Measurements from ENCODE around the gene SLC22A17.

The SLC22A17 gene

DNA sequence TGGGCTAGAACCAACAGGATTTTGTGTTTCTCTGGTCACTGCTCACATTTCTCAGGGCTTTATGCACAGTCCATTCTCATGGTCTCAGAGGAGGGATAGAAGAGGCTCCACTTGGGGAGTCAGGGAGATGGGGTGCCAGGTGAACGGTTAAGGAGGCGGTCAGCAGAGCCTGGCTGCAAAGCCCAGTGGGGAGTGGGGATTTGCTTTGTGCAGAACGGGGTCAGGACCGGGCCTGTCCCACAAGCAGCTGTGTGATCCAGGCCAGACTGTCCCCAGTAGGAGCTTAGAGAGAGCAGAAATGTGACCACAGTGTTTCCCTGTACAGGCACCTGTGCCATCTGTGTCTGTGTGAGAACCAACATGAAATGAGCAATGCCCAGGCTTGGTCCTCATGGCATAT lies 28.3 kb upstream of the SLC22A17 start:
- FAIRE-seq: no peak

DNA sequence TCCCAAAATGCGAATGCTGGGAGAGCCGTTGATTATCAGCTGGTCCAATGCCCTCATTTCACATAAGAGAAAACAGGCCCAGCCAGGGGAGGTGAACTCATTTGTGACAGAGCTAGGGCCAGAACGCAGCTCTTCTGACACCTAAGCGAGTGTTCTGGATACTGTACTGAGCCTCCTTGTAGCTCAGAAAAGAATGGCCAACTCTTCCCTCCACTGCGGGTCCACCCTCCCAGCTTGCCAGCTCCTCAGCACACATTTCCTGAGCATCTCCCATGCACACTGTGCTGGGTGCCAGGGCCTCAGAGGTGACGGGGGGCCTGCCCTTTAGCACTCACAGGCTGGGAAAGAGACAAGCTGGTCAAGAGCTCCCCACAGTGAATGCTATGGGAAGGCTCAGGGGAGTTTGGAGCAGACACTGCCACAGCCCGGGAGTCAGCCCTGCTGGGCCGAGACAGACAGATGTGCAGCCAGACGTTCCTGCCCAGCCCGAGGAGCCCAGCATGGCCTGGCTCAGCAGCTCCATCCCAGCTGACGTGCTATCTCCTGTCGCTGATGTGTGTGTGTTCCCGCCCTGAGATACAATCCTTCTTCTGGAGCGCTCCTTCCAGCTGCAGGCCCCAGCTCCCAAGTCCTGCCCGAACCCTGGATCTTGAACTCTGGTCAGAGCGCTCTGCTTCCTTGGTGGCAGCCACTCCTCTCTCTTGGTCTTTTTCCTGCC lies 27.7 kb upstream of the SLC22A17 start:
- FAIRE-seq: no peak

DNA sequence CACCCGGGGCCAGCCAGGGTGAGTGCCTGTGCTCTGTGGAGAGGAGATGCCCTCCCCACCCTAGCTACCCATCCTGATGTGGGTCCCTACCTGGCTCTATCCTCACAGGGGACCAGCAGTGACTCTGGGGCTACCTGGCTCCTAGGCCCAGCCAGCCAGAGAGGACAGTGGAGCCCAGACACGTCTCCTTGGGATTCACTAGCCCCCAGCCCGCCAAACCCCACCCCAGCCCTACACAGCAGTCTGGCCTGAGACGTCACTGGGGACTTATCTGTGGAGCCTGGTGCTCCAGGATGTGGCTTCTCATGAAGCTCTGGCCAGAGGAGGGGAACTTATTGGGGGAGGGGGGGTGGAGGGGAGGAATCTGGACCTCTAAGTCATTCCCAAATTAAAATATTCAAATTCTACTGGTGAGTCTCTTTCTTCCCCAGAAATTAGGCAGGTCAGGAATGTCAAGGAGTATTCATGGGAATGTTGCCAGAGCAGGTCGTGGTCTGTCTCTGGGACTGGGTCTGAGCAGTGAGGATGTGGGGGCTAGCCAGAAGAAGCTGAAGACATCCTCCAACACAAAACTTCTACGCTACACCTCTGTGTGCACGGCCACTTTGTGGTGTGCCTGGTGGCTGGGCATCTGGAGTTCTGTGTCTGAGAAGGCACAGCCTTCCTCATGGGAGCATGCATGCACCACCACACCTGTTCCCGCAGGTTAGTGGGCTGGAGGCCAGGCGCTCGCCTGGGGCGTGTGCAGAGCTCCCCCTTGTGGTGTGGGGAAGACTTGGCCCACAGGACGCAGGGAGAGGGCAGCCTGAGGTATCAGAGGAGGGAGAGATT lies 26.9 kb upstream of the SLC22A17 start:
- no peak for FAIRE-seq

DNA sequence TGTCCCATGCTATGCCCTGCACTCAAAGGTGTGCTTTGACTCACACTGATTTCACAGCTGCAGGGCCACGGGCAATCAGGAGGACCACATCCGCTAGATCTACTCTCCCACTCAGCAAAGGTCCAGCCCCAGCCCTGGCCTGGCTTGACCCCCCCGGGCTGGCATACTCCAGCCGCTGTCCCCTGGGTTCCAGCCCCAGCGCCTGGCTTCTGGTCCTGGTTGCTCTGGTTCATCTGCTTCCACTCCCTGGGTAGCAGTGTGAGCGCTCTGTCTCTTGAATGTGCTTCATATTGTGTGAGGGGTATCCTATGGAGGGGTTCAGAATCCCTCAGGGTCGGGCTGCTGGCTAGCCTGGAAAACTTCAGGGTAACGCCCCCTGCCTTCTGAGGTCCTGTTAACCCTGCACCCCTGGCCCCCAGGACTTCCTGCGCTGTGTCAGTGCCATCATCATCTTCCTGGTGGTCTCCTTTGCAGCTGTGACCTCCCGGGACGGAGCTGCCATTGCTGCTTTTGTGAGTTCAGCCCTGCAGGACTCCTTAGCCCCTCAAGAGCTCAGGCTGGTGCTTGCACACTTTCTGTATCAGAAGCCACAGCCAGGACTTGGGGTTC lies 26.0 kb upstream of the SLC22A17 start:
- no peak for FAIRE-seq

GRCh38 chr14:23377573-23378563 lies 25.2 kb upstream of the SLC22A17 start:
- no peak for FAIRE-seq

GRCh38 chr14:23377198-23377550 lies 24.5 kb upstream of the SLC22A17 start:
- no peak for FAIRE-seq

GRCh38 chr14:23376482-23377197 lies 24.0 kb upstream of the SLC22A17 start, which contains the start of gene CMTM5:
Gene CMTM5, plus strand, starts transcription at chr14:23377046. Its CDS starts 206 bp downstream, at chr14:23377252.
- FAIRE-seq: no peak

GRCh38 chr14:23375527-23376251 lies 23.0 kb upstream of the SLC22A17 start:
- no peak for FAIRE-seq

DNA sequence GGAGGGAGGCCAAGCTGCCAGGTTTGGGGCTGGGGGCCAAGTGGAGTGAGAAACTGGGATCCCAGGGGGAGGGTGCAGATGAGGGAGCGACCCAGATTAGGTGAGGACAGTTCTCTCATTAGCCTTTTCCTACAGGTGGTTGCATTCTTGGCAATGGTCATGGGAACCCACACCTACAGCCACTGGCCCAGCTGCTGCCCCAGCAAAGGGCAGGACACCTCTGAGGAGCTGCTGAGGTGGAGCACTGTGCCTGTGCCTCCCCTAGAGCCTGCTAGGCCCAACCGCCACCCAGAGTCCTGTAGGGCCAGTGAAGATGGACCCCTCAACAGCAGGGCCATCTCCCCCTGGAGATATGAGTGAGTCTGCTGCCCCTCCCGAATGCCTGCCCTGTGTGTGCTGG lies 20.4 kb upstream of the SLC22A17 start:
- FAIRE-seq: no peak

DNA sequence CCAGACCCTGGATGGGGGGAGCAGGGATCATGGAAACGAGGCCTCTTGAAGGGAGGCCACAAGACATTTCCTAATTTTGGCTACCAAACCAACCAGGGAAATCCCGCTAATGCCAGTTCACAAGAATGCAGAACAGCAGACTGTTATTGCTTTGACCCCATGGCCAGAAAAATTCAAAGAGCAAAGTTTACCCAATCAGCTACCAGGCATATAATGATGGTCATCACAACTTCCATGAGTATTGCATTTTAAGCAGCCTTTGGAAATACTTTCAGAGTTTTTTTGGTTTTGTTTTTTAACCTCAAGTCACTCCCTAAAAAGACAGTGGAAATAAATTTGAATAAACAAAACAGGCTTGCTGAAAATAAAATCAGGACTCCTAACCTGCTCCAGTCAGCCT lies 19.8 kb upstream of the SLC22A17 start, which contains the start of gene IL25:
TSS of gene IL25 (plus strand) at position 301 of the 400 bp plus-strand sequence.
- no peak for FAIRE-seq

DNA sequence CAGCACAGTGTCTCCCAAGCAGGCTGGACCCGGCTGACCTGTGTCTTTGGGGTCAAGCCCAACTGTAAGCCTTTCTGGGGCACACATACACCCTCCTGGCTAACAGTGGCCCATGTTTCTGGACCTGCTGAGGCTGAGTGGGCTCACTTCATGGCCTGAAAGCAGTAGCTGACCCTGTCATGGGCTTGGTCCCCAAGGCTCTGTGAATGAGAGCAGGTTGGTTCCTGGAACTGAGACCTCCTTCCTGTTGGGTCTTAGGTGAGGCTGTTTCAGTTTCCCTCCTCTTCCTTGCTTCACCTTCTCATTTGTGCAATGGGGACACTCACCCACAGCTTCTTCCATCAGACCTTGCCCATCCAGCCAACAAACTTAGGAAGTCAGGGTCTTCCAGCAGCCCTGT lies 19.2 kb upstream of the SLC22A17 start:
- no peak for FAIRE-seq

- no peak for FAIRE-seq
Observed at GRCh38 chr14:23370221-23370620, 17.5 kb upstream of the SLC22A17 start.

- no peak for FAIRE-seq
Observed at GRCh38 chr14:23366426-23366921, 13.8 kb upstream of the SLC22A17 start.

- no peak for FAIRE-seq
Observed at GRCh38 chr14:23365732-23366425, 13.2 kb upstream of the SLC22A17 start.

- no peak for FAIRE-seq
Observed at GRCh38 chr14:23365036-23365731, 12.5 kb upstream of the SLC22A17 start, which contains the start of gene EFS. Gene EFS, minus strand, starts transcription at chr14:23365172. Its CDS starts 147 bp downstream, at chr14:23365025.

DNA sequence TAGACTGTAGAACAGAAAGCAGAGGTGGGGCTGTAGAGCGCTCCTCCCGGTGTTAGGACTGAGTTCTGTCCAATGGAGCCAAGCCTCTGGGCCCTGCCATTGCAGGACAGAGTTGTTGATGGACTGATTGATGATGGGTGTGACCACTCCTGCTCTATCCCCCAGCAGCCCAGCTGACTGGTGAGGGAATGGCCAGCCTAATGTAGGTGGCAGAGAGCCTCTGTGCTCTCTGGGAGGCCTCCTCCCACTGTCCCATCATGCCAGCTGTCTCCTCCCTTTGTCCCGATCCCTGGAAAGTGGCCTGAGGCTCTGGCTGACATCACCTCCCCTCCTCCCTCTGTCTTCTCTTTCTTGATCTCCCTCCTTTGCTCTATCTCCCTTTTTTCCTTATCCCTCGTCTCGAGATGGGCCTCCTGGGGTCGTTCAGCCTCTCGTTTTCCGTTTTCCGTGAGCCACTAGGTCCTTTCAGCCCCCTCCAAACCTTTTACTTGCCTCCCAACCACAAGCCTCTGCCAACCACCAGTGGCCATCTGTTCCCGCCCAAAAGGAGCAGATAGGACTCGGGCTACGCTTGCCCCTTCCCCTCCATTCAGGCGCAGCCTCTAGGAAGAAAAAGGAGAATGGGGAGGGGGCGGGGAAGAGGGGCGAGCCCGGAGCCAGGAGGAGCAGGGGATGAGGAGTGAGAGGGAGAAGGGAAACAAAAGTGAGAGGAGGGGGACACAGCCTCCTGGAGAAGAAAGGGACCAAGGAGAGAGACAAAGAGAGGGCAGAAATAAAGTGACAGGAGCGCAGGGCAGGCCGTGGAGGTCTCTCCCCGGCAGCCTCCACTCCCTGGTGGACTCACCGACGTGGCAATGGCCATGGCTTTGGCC lies 11.7 kb upstream of the SLC22A17 start:
- FAIRE-seq: no peak

- FAIRE-seq: no peak
Observed at GRCh38 chr14:23362200-23362599, 9.5 kb upstream of the SLC22A17 start.

DNA sequence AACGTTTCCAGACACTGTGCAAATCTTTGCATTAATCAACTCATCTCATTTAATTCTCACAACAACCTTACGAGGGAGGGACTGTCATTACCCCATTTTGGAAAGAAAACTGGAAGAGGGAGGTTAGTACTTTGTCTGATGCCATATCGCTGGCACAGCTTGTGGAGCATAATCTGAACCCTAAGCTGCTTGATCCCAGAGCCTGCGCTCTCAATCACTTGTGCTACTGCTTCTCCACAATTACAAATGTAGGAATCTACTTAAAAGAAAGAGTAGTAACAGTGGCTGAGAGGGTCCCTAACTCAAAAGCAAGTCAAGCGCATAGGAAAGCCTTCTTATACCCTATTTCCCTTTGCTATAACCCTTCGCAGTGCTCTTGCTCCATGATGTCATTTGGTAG lies 9.1 kb upstream of the SLC22A17 start:
- FAIRE-seq: no peak
